ENCODE measurements around the gene DDX59. TPM values are rescaled to one million over a fixed set of nuclear protein-coding genes. Genes with fewer than 3 reads are reported as not detected.
"Not testable (repeated sequence)": the region's sequence is repeated elsewhere in the genome, so short reads cannot be mapped to it uniquely, and the experiment has no call there.

DDX59 gene
- total RNA-seq, 1 donor from 2014 or later, result 21.3 TPM

DNA sequence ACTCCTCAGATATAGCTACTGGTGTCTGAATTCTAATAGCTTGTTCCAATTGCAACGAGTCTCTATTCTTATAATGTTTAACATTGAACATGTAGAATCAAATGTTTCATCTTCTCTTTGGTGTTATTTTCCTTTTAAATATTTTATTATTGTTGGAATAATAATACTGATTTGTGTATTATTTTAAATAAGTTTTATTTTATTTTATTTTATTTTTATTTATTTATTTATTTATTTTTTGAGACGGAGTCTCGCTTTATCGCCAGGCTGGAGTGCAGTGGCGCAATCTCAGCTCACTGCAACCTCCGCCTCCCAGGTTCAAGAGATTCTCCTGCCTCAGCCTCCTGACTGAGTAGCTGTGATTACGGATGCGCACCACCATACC, 39.2 kb downstream of the DDX59 start:
- intact Hi-C loops (cut with micrococcal nuclease), result not testable (repeated sequence)

DNA sequence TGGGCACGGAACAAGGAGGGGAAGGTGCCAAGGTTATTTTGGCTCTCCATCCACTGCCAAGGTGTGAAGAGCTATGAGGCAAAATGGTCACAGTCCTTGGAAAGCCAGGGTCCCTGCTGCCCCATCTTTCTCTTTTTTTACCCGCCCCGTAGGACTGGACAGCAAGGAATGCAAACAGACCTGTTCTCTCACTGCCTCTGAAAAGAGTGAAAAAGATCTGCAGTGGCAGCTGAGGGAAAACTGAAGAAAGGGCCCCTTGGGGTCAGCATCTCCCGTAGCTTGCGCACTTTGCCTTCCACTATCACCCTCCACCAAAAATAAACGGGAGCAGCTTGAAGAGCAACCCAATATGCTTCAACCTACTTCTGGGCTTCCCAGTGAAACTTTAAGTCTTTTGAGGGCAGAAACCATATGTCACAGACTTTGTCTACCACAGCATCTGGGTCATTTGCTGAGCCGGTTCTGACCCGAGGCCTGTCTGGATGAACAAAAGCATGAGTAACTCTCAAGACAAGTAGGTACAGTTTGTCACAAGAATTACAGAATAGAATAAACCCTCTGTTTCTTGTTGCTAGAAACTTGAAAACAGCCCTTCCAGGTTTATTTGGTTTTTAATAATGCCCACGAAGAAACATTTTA, 39.7 kb downstream of the DDX59 start:
- intact Hi-C loops (cut with micrococcal nuclease), result no loop called here

DNA sequence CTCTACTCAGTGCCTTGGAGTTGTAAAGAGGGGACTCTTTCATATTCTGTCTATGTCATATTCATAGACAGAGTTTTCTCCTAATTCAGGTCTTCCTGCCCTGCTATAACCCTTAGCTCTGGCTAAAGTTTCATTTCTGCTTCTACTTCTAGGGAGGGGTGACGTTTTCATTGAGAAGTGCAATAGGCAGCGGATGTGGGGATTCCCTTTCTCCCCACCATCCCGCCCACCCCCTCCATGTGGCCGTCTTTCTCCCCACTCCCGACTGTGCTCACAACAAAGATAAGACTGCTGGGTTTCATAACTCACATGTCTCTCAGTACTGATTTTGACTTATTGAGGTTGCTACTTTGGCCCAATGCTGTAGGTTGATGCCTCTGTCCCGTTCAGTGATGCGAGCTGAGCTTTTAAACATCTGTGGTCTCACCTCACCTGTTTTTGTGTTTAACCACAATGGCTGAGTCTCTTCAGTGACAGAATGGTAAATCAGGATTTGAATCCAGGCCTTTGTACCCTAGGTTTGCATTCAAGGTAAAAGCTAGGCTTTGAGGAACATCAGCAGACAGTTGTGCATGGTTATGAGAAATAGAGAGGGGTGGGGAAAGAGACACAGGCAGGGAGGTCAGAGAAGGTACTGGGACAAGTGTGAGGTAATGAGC, 41.4 kb downstream of the DDX59 start:
- intact Hi-C loops (cut with micrococcal nuclease), result no loop called here

GRCh38 chr1:200627575-200628222, 42.0 kb downstream of the DDX59 start:
- intact Hi-C loops (cut with micrococcal nuclease), result no loop called here

GRCh38 chr1:200626853-200627534, 42.7 kb downstream of the DDX59 start:
- intact Hi-C loops (cut with micrococcal nuclease), result no loop called here

- intact Hi-C loops (cut with micrococcal nuclease), result no loop called here
Measured at GRCh38 chr1:200625381-200625824, 44.3 kb downstream of the DDX59 start.

- intact Hi-C loops (cut with micrococcal nuclease), result loop anchor here (5.0 kb wide), 3 partner anchors 112 to 492 kb away; partner anchors contain the start of gene CAMSAP2
Measured at GRCh38 chr1:200624679-200625335, 44.9 kb downstream of the DDX59 start.

GRCh38 chr1:200620273-200621131, 49.2 kb downstream of the DDX59 start, which contains the start of gene KIF14:
Gene KIF14 (minus strand): TSS chr1:200620751. CDS start chr1:200618723, 2,028 bp downstream.
- intact Hi-C loops (cut with micrococcal nuclease), result loop anchor here (1.0 to 5.0 kb wide), 6 partner anchors 50 to 534 kb away; partner anchors contain the start of genes CAMSAP2, KIF21B and TMEM9

- intact Hi-C loops (cut with micrococcal nuclease), result loop anchor here (1.0 to 5.0 kb wide), 6 partner anchors 50 to 535 kb away; partner anchors contain the start of genes CAMSAP2, KIF21B and TMEM9
Measured at GRCh38 chr1:200619894-200620272, 49.8 kb downstream of the DDX59 start.

- intact Hi-C loops (cut with micrococcal nuclease), result no loop called here
Measured at GRCh38 chr1:200610846-200611245, 58.9 kb downstream of the DDX59 start.

DNA sequence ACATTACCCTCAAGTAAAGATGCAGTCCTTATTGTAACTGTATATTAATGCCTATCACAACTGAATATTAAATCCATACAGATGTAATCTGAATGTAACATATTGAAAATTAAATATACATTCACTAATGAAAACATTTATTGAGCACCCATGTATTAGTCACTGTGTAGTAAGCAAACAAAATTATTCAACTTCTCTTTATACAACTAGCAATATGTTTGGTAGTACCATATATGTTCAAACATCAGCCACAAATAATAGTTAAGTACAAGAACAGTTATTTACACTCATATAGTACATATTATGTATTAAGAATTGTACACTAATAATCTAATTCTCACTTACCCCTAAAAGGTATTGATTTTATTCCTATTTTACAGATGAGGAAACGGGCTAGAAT, 67.1 kb downstream of the DDX59 start:
- intact Hi-C loops (cut with micrococcal nuclease), result no loop called here

Other genes starting within 250 kb of the DDX59 start
- gene KIF14, start 49.2 kb downstream of the DDX59 start, total RNA-seq, result 22.1 and 24.4 TPM in 2 replicates
- gene CAMSAP2, start 69.0 kb upstream of the DDX59 start, total RNA-seq, result 0.07 and 0.18 TPM in 2 replicates
- not detected in 2 replicates for gene GPR25, start 203.1 kb upstream of the DDX59 start, total RNA-seq
- not detected in 2 replicates for gene INAVA, start 225.0 kb upstream of the DDX59 start, total RNA-seq